Type B pancreatic cell (in vitro differentiated cells): ENCODE data around the gene RUVBL2. TPM values are rescaled to one million over a fixed set of nuclear protein-coding genes. Genes with fewer than 3 reads are reported as not detected.

Experiments used
- DNase-seq: peaks from one replicate; pipeline ENCODE4 v3.0.0; 2021; ENCODE audit warnings: mixed read lengths; ENCODE audit not compliant: unreplicated experiment; ENCODE audit errors: extremely low spot score
- H3K27ac Mint-ChIP-seq: 2 replicates; pipeline ENCODE4 v1.8.0; 2021; ENCODE audit warnings: mild to moderate bottlenecking, mixed read lengths
- H3K27me3 Mint-ChIP-seq: 2 replicates; pipeline ENCODE4 v1.8.0; 2021; ENCODE audit warnings: mixed read lengths
- H3K36me3 Mint-ChIP-seq: 2 replicates; pipeline ENCODE4 v1.8.0; 2021; ENCODE audit warnings: mixed read lengths
- H3K4me1 Mint-ChIP-seq: one replicate; pipeline ENCODE4 v1.8.0; 2021; ENCODE audit warnings: mixed read lengths; ENCODE audit not compliant: unreplicated experiment
- H3K4me3 Mint-ChIP-seq: 2 replicates; pipeline ENCODE4 v1.8.0; 2021; ENCODE audit warnings: mild to moderate bottlenecking, mixed read lengths
- H3K9me3 Mint-ChIP-seq: 2 replicates; pipeline ENCODE4 v1.8.0; 2021; ENCODE audit warnings: mixed read lengths
- total RNA-seq: library from RNA; stranded (reverse); gene quantifications from 2 replicates; pipeline ENCODE4 v1.2.1, GENCODE V29; 2021; ENCODE audit warnings: low replicate concordance
- TF ChIP-seq, protein P1 (sequence below): fragments of 200-600 bp; sonication (generic); conservative IDR thresholded peaks from 2 replicates; pipeline ENCODE4 v1.5.0; 2021; ENCODE audit warnings: antibody characterized with exemption, mild to moderate bottlenecking

The RUVBL2 gene
- total RNA-seq, 1 donor from 2014 or later: 99.5 TPM

- Mint-ChIP-seq H3K4me3 (peak overlapping the region; percentile 69), H3K4me1 (peaks cover 31% of the 10 kb centered on the region), H3K9me3 (no peaks in the 10 kb centered on the region), H3K27ac (peak overlapping the region; percentile 83), H3K36me3 (peaks cover 25% of the 10 kb centered on the region), H3K27me3 (peaks cover 3% of the 10 kb centered on the region)
- TF ChIP-seq, protein P1, sequence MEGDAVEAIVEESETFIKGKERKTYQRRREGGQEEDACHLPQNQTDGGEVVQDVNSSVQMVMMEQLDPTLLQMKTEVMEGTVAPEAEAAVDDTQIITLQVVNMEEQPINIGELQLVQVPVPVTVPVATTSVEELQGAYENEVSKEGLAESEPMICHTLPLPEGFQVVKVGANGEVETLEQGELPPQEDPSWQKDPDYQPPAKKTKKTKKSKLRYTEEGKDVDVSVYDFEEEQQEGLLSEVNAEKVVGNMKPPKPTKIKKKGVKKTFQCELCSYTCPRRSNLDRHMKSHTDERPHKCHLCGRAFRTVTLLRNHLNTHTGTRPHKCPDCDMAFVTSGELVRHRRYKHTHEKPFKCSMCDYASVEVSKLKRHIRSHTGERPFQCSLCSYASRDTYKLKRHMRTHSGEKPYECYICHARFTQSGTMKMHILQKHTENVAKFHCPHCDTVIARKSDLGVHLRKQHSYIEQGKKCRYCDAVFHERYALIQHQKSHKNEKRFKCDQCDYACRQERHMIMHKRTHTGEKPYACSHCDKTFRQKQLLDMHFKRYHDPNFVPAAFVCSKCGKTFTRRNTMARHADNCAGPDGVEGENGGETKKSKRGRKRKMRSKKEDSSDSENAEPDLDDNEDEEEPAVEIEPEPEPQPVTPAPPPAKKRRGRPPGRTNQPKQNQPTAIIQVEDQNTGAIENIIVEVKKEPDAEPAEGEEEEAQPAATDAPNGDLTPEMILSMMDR: no peak
- no peak for DNase-seq
Measured at GRCh38 chr19:48962029-48962848, 31.4 kb upstream of the RUVBL2 start.

DNA sequence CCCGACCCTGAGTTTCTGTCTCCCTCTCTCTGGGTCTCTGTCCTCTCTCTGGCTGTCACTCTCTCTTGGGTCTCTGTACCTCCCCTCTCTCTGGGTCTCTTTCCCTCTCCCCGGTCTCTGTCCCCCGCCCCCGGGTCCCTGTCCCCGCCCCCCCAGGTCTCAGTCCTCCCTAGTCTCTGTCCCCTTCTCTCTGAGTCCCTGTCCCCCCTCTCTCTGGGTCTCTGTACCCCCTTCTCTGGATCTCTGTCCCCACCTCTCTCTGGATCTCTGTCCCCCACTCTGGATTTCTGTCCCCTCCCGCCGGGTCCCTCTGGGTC lies 30.9 kb upstream of the RUVBL2 start:
- H3K4me1 Mint-ChIP-seq: peaks cover 31% of the 10 kb centered on the region
- TF ChIP-seq, protein P1: no peak
- no peak overlapping the region for H3K4me3 Mint-ChIP-seq
- peaks cover 3% of the 10 kb centered on the region for H3K27me3 Mint-ChIP-seq
- H3K27ac Mint-ChIP-seq: peak overlapping the region; percentile 83
- no peaks in the 10 kb centered on the region for H3K9me3 Mint-ChIP-seq
- no peak for DNase-seq
- peaks cover 20% of the 10 kb centered on the region for H3K36me3 Mint-ChIP-seq

DNA sequence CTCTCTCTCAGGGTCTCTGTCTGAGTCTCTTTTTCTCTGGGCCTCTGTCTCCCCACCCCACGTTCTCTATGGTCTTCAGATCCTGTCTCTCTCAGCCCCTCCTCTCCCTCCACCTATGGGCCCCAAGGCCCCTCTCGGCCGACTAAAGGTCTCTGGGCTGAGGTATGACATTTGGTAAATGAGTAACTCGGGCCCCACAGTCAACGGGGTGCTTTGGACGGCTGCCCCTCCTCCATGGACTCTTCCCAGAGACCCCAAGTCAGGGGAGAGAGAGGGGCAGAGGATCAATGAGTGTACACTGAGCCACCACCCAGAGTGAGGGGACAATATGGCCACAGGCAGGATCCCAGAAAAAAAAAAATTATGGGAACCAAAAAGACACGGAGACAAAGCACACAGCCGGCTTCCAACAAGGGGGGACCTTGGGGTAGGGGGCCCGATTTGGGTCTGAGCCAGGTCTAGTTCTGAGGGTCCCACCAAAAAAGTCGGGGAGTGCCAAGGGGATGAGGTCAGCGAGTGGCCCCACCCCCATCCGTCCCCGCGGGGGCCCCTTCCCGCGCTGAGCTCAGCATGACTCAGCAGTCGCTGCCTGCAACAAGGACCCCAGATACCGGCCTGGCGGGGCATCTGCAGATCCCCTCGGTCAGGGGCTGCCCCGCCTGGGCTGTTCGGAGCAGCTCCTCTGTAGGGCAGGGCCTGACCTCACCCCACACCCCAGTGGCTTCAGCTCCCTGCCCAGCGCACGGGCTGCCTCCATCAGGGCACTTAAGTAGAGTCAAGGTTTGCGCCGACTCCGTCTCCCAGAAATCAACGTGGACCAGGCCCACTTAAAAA lies 30.1 kb upstream of the RUVBL2 start:
- peak; percentile 78 for DNase-seq
- TF ChIP-seq, protein P1: no peak
- no peaks in the 10 kb centered on the region for H3K9me3 Mint-ChIP-seq
- H3K27ac Mint-ChIP-seq: peak overlapping the region; percentile 97
- peaks cover 22% of the 10 kb centered on the region for H3K36me3 Mint-ChIP-seq
- peak overlapping the region; percentile 98 for H3K4me3 Mint-ChIP-seq
- peaks cover 3% of the 10 kb centered on the region for H3K27me3 Mint-ChIP-seq
- H3K4me1 Mint-ChIP-seq: peaks cover 31% of the 10 kb centered on the region

GRCh38 chr19:48964205-48965039 lies 29.3 kb upstream of the RUVBL2 start:
- H3K36me3 Mint-ChIP-seq: peaks cover 22% of the 10 kb centered on the region
- DNase-seq: no peak
- peaks cover 31% of the 10 kb centered on the region for H3K4me1 Mint-ChIP-seq
- H3K27ac Mint-ChIP-seq: peak overlapping the region; percentile 97
- peak overlapping the region; percentile 98 for H3K4me3 Mint-ChIP-seq
- TF ChIP-seq, protein P1: no peak
- peaks cover 3% of the 10 kb centered on the region for H3K27me3 Mint-ChIP-seq
- H3K9me3 Mint-ChIP-seq: no peaks in the 10 kb centered on the region

GRCh38 chr19:48965040-48965805 lies 28.5 kb upstream of the RUVBL2 start, which contains the start of gene FTL:
Gene FTL, plus strand, starts transcription at chr19:48965309. Its CDS starts 199 bp downstream, at chr19:48965508.
- Mint-ChIP-seq H3K27ac (peak within 1 kb of the TSS; percentile 97), H3K27me3 (peaks cover 3% of the 10 kb centered on the region), H3K4me1 (peaks cover 31% of the 10 kb centered on the region)

More at GRCh38 chr19:48965040-48965805, 28.5 kb upstream of the RUVBL2 start, which contains the start of gene FTL:
- TF ChIP-seq, protein P1: no peak
- Mint-ChIP-seq H3K9me3 (no peaks in the 10 kb centered on the region), H3K36me3 (peaks cover 22% of the 10 kb centered on the region), H3K4me3 (peak within 1 kb of the TSS; percentile 98)
- DNase-seq: peak; percentile 93
